GM23338 (cell line): ENCODE data around the gene FGFRL1. TPM values are rescaled to one million over a fixed set of nuclear protein-coding genes. Genes with fewer than 3 reads are reported as not detected.

Source experiments
- ATAC-seq: fragments of 200-7000 bp; cut with Tn5 transposase; 3 replicates; pipeline ENCODE4 v1.9.1; 2020
- DNase-seq: peaks from one replicate; pipeline ENCODE4 v3.0.0-alpha.2; 2015; ENCODE audit warnings: low spot score
- H2AFZ ChIP-seq: fragments of 200-600 bp; sonication (generic); 2 replicates; pipeline ENCODE4 v1.8.0; 2016; ENCODE audit warnings: antibody characterized with exemption, mild to moderate bottlenecking, moderate library complexity
- H3F3A ChIP-seq: fragments of 200-600 bp; sonication (generic); replicated peaks from 2 replicates; pipeline ENCODE4 v1.8.0; 2017; ENCODE audit warnings: antibody characterized with exemption, mixed run types, low read depth
- H3K27ac ChIP-seq: fragments of 200-600 bp; sonication (generic); 2 replicates; pipeline ENCODE4 v1.6.1; 2016; ENCODE audit warnings: low read depth
- H3K27me3 ChIP-seq: fragments of 200-600 bp; sonication (generic); 2 replicates; pipeline ENCODE4 v1.8.0; 2016; ENCODE audit warnings: mild to moderate bottlenecking, mixed run types, moderate library complexity; ENCODE audit not compliant: insufficient read depth
- H3K36me3 ChIP-seq: fragments of 200-600 bp; sonication (generic); 2 replicates; pipeline ENCODE4 v1.8.0; 2016; ENCODE audit warnings: mild to moderate bottlenecking; ENCODE audit not compliant: insufficient read depth
- H3K4me1 ChIP-seq: fragments of 200-600 bp; sonication (generic); 2 replicates; pipeline ENCODE4 v1.8.0; 2016; ENCODE audit warnings: mild to moderate bottlenecking, moderate library complexity; ENCODE audit not compliant: insufficient read depth
- H3K4me2 ChIP-seq: fragments of 200-600 bp; sonication (generic); 2 replicates; pipeline ENCODE4 v1.7.1; 2017; ENCODE audit warnings: mixed run types
- H3K4me3 ChIP-seq: fragments of 200-600 bp; sonication (generic); 2 replicates; pipeline ENCODE4 v1.6.1; 2016; ENCODE audit warnings: mixed run types
- H3K79me2 ChIP-seq: fragments of 200-600 bp; sonication (generic); replicated peaks from 2 replicates; pipeline ENCODE4 v1.8.0; 2017; ENCODE audit warnings: mild to moderate bottlenecking; ENCODE audit not compliant: insufficient read depth
- H3K9me2 ChIP-seq: fragments of 200-600 bp; sonication (generic); 2 replicates; pipeline ENCODE4 v1.8.0; 2017; ENCODE audit not compliant: insufficient read depth
- H4K20me1 ChIP-seq: fragments of 200-600 bp; sonication (generic); replicated peaks from 2 replicates; pipeline ENCODE4 v1.8.0; 2017; ENCODE audit warnings: mild to moderate bottlenecking; ENCODE audit not compliant: insufficient read depth
- H3K27ac Mint-ChIP-seq: 2 replicates; pipeline ENCODE4 v1.8.0; 2020; ENCODE audit warnings: inconsistent platforms, mild to moderate bottlenecking, moderate library complexity, mixed read lengths
- H3K27me3 Mint-ChIP-seq: 3 replicates; pipeline ENCODE4 v1.8.0; 2022; ENCODE audit warnings: low read depth, mild to moderate bottlenecking, moderate library complexity, mixed read lengths, inconsistent platforms; ENCODE audit not compliant: insufficient read depth, poor library complexity
- H3K36me3 Mint-ChIP-seq: 3 replicates; pipeline ENCODE4 v1.8.0; 2021; ENCODE audit warnings: low read depth, mild to moderate bottlenecking, inconsistent platforms, moderate library complexity, mixed read lengths
- H3K4me1 Mint-ChIP-seq: 3 replicates; pipeline ENCODE4 v1.8.0; 2020; ENCODE audit warnings: mild to moderate bottlenecking, inconsistent platforms, mixed read lengths
- H3K4me3 Mint-ChIP-seq: 3 replicates; pipeline ENCODE4 v1.8.0; 2021; ENCODE audit warnings: moderate library complexity, mild to moderate bottlenecking, inconsistent platforms, mixed read lengths
- H3K9me3 Mint-ChIP-seq: 3 replicates; pipeline ENCODE4 v1.8.0; 2020; ENCODE audit warnings: moderate library complexity, mild to moderate bottlenecking, inconsistent platforms, mixed read lengths
- CTCF ChIP-seq, 2 experiments: fragments of 200-600 bp in 1 of 2; sonication (generic) in 1 of 2; conservative IDR thresholded peaks; 2 replicates each; pipeline versions ENCODE4 v1.5.1 to v1.6.1; 2016 to 2017; ENCODE audit warnings: antibody characterized with exemption in 2 of 2, low read depth in 2 of 2, mild to moderate bottlenecking in 2 of 2, moderate library complexity in 1 of 2
- EZH2 ChIP-seq: fragments of 200-600 bp; sonication (generic); IDR thresholded peaks from one replicate; pipeline ENCODE4 v1.8.0; 2017; ENCODE audit warnings: antibody characterized with exemption, mild to moderate bottlenecking, low read depth; ENCODE audit not compliant: unreplicated experiment
- EZH2phosphoT487 ChIP-seq: fragments of 200-600 bp; sonication (generic); IDR thresholded peaks from one replicate; pipeline ENCODE4 v1.8.1; 2018; ENCODE audit warnings: antibody characterized with exemption; ENCODE audit not compliant: unreplicated experiment
- JUNB ChIP-seq: IDR thresholded peaks from one replicate; pipeline ENCODE4 v1.6.1; 2016; ENCODE audit warnings: antibody characterized with exemption; ENCODE audit not compliant: unreplicated experiment
- STAT1 ChIP-seq: IDR thresholded peaks from one replicate; pipeline ENCODE4 v1.6.1; 2016; ENCODE audit warnings: antibody characterized with exemption; ENCODE audit not compliant: unreplicated experiment
- ZNF462 ChIP-seq: fragments of 250-450 bp; sonication (Bioruptor Pico); IDR thresholded peaks from 2 replicates; pipeline ENCODE4 v1.5.0; 2020; ENCODE audit warnings: mild to moderate bottlenecking, moderate library complexity
- polyA plus RNA-seq: library from polyadenylated mRNA; unstranded; fragments of >200 nt; fragmentation: Nextera tagmentation; extraction: Ambion mirVana; gene quantifications from 2 replicates; pipeline ENCODE4 v1.2.1, GENCODE V29; 2016
- total RNA-seq: library from RNA; depleted of rRNA; stranded (reverse); fragments of >200 nt; shearing (Covaris generic); gene quantifications from 2 replicates; pipeline ENCODE4 v1.2.3, GENCODE V29; 2014

The FGFRL1 gene
- total and polyA plus RNA-seq, 2 experiments from 2014 or later, result 7.0 to 35.8 TPM

- no peaks in the 10 kb centered on the region; the same call in 1 of the 2 replicates for H4K20me1 ChIP-seq
- H3K4me1 ChIP-seq, result no peaks in the 10 kb centered on the region; the same call in 1 of the 2 replicates
- H3K9me2 ChIP-seq, result no peaks in the 10 kb centered on the region
- H3K9me3 Mint-ChIP-seq, result no peaks in the 10 kb centered on the region
- peak overlapping the region; percentile 57; the same call in 1 of the 2 replicates for H3K4me3 ChIP-seq
- H3K27me3 ChIP-seq, result peaks cover 62% of the 10 kb centered on the region
- no peak for TF ChIP-seq EZH2
- no peak for DNase-seq
- no peak overlapping the region for H3K27ac Mint-ChIP-seq
- no peaks in the 10 kb centered on the region for H3K36me3 ChIP-seq
- H3K4me3 Mint-ChIP-seq, result peak overlapping the region; percentile 63
- no peak overlapping the region for H2AFZ ChIP-seq
- no peak; the same call in 2 of the 3 replicates for ATAC-seq
- no peak overlapping the region for H3K27ac ChIP-seq
- peak overlapping the region; percentile 80; the same call in 1 of the 2 replicates for H3K4me2 ChIP-seq
- H3K36me3 Mint-ChIP-seq, result no peaks in the 10 kb centered on the region
- H3K79me2 ChIP-seq, result no peaks in the 10 kb centered on the region
- H3K4me1 Mint-ChIP-seq, result peaks cover 4% of the 10 kb centered on the region; the same call in 2 of the 3 replicates
- H3K27me3 Mint-ChIP-seq, result peaks cover 55% of the 10 kb centered on the region
- H3F3A ChIP-seq, result no peaks in the 10 kb centered on the region
Observed at GRCh38 chr4:996997-997374, 14.4 kb upstream of the FGFRL1 start.

GRCh38 chr4:997375-998071, 13.9 kb upstream of the FGFRL1 start:
- no peak overlapping the region for H3K27ac Mint-ChIP-seq
- Histone ChIP-seq H3K27me3 (peaks cover 67% of the 10 kb centered on the region), H2AFZ (peak overlapping the region; percentile 43; the same call in 1 of the 2 replicates), H3F3A (no peaks in the 10 kb centered on the region), H3K4me1 (no peaks in the 10 kb centered on the region; the same call in 1 of the 2 replicates), H3K36me3 (no peaks in the 10 kb centered on the region), H3K27ac (no peak overlapping the region), H3K4me3 (peak overlapping the region; percentile 57), H4K20me1 (no peaks in the 10 kb centered on the region; the same call in 1 of the 2 replicates), H3K4me2 (peak overlapping the region; percentile 80), H3K79me2 (no peaks in the 10 kb centered on the region), H3K9me2 (no peaks in the 10 kb centered on the region)
- peaks cover 2% of the 10 kb centered on the region; the same call in 2 of the 3 replicates for H3K9me3 Mint-ChIP-seq
- ATAC-seq (peak; percentile 14), DNase-seq (peak; percentile 55)
- H3K27me3 Mint-ChIP-seq, result peaks cover 58% of the 10 kb centered on the region
- peaks cover 4% of the 10 kb centered on the region; the same call in 2 of the 3 replicates for H3K4me1 Mint-ChIP-seq
- no peaks in the 10 kb centered on the region for H3K36me3 Mint-ChIP-seq
- peak overlapping the region; percentile 38; the same call in 1 of the 3 replicates for H3K4me3 Mint-ChIP-seq
- TF ChIP-seq STAT1 (no peak), EZH2 (peak; percentile 56)

GRCh38 chr4:998096-998691, 13.2 kb upstream of the FGFRL1 start:
- Mint-ChIP-seq H3K9me3 (peaks cover 2% of the 10 kb centered on the region; the same call in 2 of the 3 replicates), H3K27ac (no peak overlapping the region), H3K4me1 (peaks cover 4% of the 10 kb centered on the region; the same call in 2 of the 3 replicates), H3K36me3 (no peaks in the 10 kb centered on the region), H3K27me3 (peaks cover 60% of the 10 kb centered on the region), H3K4me3 (peak overlapping the region; percentile 38; the same call in 1 of the 3 replicates)
- Histone ChIP-seq H3F3A (no peaks in the 10 kb centered on the region), H3K27ac (no peak overlapping the region), H3K27me3 (peaks cover 74% of the 10 kb centered on the region), H3K9me2 (no peaks in the 10 kb centered on the region), H3K4me1 (no peaks in the 10 kb centered on the region; the same call in 1 of the 2 replicates), H3K79me2 (no peaks in the 10 kb centered on the region), H4K20me1 (no peaks in the 10 kb centered on the region; the same call in 1 of the 2 replicates), H2AFZ (no peak overlapping the region), H3K4me3 (peak overlapping the region; percentile 57), H3K4me2 (peak overlapping the region; percentile 80), H3K36me3 (no peaks in the 10 kb centered on the region)
- ATAC-seq (no peak), DNase-seq (no peak)
- no peak for TF ChIP-seq ZNF462 (CRISPR knock-in tag)
- TF ChIP-seq EZH2phosphoT487, result no peak
- TF ChIP-seq CTCF (conservative IDR thresholded peaks at IDR 0.05; ENCODE audit: low read depth in 2 of 2), result no peak
- TF ChIP-seq JUNB, result no peak
